SK-N-SH treated with all-trans-retinoic acid at 6 μM for 48 hours (cell line): Measurements from ENCODE around the gene OSR1.

ENCODE experiments used
- ARNTL ChIP-seq: fragments of 450-650 bp; formaldehyde crosslinking; IDR thresholded peaks from 2 replicates; pipeline ENCODE4 v1.5.0; 2020; ENCODE audit warnings: low read depth, mild to moderate bottlenecking, moderate library complexity, borderline replicate concordance
- GLIS3 ChIP-seq: fragments of 250-450 bp; sonication (Bioruptor Pico); IDR thresholded peaks from 2 replicates; pipeline ENCODE4 v1.5.0; 2020; ENCODE audit warnings: mild to moderate bottlenecking, moderate library complexity
- ISL1 ChIP-seq: fragments of 250-450 bp; sonication (Bioruptor Pico); IDR thresholded peaks from 2 replicates; pipeline ENCODE4 v2.1.2; 2022; ENCODE audit warnings: mild to moderate bottlenecking, moderate library complexity
- RARB ChIP-seq: fragments of 250-450 bp; sonication (Bioruptor Pico); IDR thresholded peaks from 2 replicates; pipeline ENCODE4 v1.8.0; 2021; ENCODE audit warnings: mild to moderate bottlenecking, moderate library complexity
- TCF4 ChIP-seq: fragments of 250-450 bp; sonication (Bioruptor Pico); IDR thresholded peaks from 2 replicates; pipeline ENCODE4 v1.8.0; 2021; ENCODE audit warnings: mild to moderate bottlenecking, moderate library complexity, borderline replicate concordance
- ZC3H10 ChIP-seq: fragments of 250-450 bp; sonication (Bioruptor Pico); IDR thresholded peaks from 2 replicates; pipeline ENCODE4 v1.5.1; 2021; ENCODE audit warnings: mild to moderate bottlenecking, moderate library complexity
- ZFP3 ChIP-seq: fragments of 250-450 bp; sonication (Bioruptor Pico); IDR thresholded peaks from 2 replicates; pipeline ENCODE4 v1.5.0; 2020; ENCODE audit warnings: mild to moderate bottlenecking, moderate library complexity
- ZFP30 ChIP-seq: fragments of 450-650 bp; formaldehyde crosslinking; IDR thresholded peaks from 2 replicates; pipeline ENCODE4 v1.5.0; 2022; ENCODE audit warnings: mild to moderate bottlenecking, moderate library complexity
- ZNF70 ChIP-seq: fragments of 450-650 bp; formaldehyde crosslinking; IDR thresholded peaks from 2 replicates; pipeline ENCODE4 v1.5.0; 2020; ENCODE audit warnings: mild to moderate bottlenecking, moderate library complexity
- ZNF8 ChIP-seq: fragments of 450-650 bp; formaldehyde crosslinking; IDR thresholded peaks from 2 replicates; pipeline ENCODE4 v1.5.0; 2020; ENCODE audit warnings: mild to moderate bottlenecking, moderate library complexity
- TF ChIP-seq, protein P1 (sequence below): fragments of 250-450 bp; sonication (Bioruptor Pico); IDR thresholded peaks from 2 replicates; pipeline ENCODE4 v1.5.1; 2020; ENCODE audit warnings: low read depth, mild to moderate bottlenecking, moderate library complexity
- TF ChIP-seq, protein P2 (sequence below): fragments of 250-450 bp; sonication (Bioruptor Pico); IDR thresholded peaks from 2 replicates; pipeline ENCODE4 v1.5.0; 2020; ENCODE audit warnings: mild to moderate bottlenecking, moderate library complexity
- TF ChIP-seq, protein P3 (sequence below): fragments of 250-450 bp; sonication (Bioruptor Pico); IDR thresholded peaks from 2 replicates; pipeline ENCODE4 v1.8.0; 2020; ENCODE audit warnings: mild to moderate bottlenecking, moderate library complexity, borderline replicate concordance
- TF ChIP-seq, protein P4 (sequence below): fragments of 250-450 bp; sonication (Bioruptor Pico); IDR thresholded peaks from 2 replicates; pipeline ENCODE4 v1.5.1; 2021; ENCODE audit warnings: mild to moderate bottlenecking, moderate library complexity

DNA sequence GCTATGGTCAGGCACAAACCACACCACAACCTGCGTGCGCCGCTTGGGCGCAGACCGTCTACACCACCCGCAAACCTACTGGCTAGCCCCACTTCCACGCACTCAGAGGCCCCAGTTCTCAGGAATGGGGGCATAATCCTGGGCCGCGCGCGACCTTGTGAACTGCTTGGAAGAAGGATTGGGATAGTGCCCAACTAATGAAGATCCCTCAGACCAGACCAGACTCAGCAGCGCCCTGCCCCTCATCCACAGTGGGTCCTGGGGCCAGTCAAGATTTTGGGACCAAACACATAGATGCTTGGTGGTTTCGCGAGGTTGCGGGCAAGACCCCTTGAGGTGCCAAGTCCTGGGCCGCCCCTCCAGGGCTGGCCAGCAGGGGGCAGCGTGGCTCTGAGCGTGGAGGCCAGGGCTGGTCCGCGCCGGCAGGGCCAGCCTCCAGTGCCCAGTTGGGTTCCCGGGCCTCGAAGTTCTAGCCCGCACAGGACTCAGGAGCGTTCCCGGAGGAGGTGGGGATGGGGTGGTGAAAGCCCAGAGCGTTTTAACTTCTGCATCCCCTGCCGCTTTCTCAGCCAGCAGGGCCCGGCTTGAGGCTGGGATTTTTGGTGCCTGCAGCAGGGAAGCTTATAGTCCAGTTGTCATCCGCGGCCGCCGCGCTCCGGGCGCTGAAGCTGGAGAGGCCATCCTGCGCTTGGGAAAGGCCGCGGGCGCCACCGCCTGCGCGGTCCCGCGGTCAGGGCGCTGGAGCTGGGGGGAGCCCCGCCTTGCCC, 8.3 kb downstream of the OSR1 start:
- no peak for TF ChIP-seq ZNF8 (CRISPR knock-in tag)
- TF ChIP-seq, protein P1, sequence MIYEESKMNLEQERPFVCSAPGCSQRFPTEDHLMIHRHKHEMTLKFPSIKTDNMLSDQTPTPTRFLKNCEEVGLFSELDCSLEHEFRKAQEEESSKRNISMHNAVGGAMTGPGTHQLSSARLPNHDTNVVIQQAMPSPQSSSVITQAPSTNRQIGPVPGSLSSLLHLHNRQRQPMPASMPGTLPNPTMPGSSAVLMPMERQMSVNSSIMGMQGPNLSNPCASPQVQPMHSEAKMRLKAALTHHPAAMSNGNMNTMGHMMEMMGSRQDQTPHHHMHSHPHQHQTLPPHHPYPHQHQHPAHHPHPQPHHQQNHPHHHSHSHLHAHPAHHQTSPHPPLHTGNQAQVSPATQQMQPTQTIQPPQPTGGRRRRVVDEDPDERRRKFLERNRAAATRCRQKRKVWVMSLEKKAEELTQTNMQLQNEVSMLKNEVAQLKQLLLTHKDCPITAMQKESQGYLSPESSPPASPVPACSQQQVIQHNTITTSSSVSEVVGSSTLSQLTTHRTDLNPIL, result no peak
- no peak for TF ChIP-seq ISL1 (CRISPR knock-in tag)
- TF ChIP-seq RARB (CRISPR knock-in tag), result no peak
- no peak; the same call in 1 of the 2 replicates for TF ChIP-seq ZFP3 (CRISPR knock-in tag)
- TF ChIP-seq, protein P2, sequence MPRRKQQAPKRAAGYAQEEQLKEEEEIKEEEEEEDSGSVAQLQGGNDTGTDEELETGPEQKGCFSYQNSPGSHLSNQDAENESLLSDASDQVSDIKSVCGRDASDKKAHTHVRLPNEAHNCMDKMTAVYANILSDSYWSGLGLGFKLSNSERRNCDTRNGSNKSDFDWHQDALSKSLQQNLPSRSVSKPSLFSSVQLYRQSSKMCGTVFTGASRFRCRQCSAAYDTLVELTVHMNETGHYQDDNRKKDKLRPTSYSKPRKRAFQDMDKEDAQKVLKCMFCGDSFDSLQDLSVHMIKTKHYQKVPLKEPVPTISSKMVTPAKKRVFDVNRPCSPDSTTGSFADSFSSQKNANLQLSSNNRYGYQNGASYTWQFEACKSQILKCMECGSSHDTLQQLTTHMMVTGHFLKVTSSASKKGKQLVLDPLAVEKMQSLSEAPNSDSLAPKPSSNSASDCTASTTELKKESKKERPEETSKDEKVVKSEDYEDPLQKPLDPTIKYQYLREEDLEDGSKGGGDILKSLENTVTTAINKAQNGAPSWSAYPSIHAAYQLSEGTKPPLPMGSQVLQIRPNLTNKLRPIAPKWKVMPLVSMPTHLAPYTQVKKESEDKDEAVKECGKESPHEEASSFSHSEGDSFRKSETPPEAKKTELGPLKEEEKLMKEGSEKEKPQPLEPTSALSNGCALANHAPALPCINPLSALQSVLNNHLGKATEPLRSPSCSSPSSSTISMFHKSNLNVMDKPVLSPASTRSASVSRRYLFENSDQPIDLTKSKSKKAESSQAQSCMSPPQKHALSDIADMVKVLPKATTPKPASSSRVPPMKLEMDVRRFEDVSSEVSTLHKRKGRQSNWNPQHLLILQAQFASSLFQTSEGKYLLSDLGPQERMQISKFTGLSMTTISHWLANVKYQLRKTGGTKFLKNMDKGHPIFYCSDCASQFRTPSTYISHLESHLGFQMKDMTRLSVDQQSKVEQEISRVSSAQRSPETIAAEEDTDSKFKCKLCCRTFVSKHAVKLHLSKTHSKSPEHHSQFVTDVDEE (CRISPR knock-in tag), result no peak
- TF ChIP-seq, protein P3, sequence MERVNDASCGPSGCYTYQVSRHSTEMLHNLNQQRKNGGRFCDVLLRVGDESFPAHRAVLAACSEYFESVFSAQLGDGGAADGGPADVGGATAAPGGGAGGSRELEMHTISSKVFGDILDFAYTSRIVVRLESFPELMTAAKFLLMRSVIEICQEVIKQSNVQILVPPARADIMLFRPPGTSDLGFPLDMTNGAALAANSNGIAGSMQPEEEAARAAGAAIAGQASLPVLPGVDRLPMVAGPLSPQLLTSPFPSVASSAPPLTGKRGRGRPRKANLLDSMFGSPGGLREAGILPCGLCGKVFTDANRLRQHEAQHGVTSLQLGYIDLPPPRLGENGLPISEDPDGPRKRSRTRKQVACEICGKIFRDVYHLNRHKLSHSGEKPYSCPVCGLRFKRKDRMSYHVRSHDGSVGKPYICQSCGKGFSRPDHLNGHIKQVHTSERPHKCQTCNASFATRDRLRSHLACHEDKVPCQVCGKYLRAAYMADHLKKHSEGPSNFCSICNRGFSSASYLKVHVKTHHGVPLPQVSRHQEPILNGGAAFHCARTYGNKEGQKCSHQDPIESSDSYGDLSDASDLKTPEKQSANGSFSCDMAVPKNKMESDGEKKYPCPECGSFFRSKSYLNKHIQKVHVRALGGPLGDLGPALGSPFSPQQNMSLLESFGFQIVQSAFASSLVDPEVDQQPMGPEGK, result no peak; the same call in 1 of the 2 replicates
- TF ChIP-seq ARNTL (CRISPR knock-in tag), result no peak
- TF ChIP-seq ZNF70 (CRISPR knock-in tag), result no peak
- TF ChIP-seq GLIS3 (CRISPR knock-in tag), result no peak
- no peak for TF ChIP-seq ZFP30 (CRISPR knock-in tag)
- no peak for TF ChIP-seq TCF4 (CRISPR knock-in tag)
- TF ChIP-seq, protein P4, sequence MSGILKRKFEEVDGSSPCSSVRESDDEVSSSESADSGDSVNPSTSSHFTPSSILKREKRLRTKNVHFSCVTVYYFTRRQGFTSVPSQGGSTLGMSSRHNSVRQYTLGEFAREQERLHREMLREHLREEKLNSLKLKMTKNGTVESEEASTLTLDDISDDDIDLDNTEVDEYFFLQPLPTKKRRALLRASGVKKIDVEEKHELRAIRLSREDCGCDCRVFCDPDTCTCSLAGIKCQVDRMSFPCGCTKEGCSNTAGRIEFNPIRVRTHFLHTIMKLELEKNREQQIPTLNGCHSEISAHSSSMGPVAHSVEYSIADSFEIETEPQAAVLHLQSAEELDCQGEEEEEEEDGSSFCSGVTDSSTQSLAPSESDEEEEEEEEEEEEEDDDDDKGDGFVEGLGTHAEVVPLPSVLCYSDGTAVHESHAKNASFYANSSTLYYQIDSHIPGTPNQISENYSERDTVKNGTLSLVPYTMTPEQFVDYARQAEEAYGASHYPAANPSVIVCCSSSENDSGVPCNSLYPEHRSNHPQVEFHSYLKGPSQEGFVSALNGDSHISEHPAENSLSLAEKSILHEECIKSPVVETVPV (CRISPR knock-in tag), result no peak
- TF ChIP-seq ZC3H10 (CRISPR knock-in tag), result no peak
